ENCODE data around the gene LDLR.

Gene LDLR

GRCh38 chr19:11131471-11131870 is 42.2 kb downstream of the LDLR start:
- Histone ChIP-seq H3K23ac (ENCODE audit: low read length) (no peak overlapping the region), H3K27ac (ENCODE audit: low read depth, low read length) (no peak overlapping the region), H2BK12ac (ENCODE audit: low read length) (no peak overlapping the region), H3K4me2 (ENCODE audit: low read length) (no peak overlapping the region), H3K79me1 (ENCODE audit: low read length) (no peaks in the 10 kb centered on the region), H2BK5ac (ENCODE audit: low read depth, low read length, poor library complexity) (no peak overlapping the region), H3K4me3 (ENCODE audit: low read depth, low read length) (no peak overlapping the region), H3K4me1 (ENCODE audit: control insufficient read depth in 1 of 2, insufficient read depth in 2 of 2, low read length in 2 of 2) (no peaks in the 10 kb centered on the region), H3K9me3 (ENCODE audit: insufficient read depth, low read depth, low read length) (peaks cover 4% of the 10 kb centered on the region), H4K12ac (ENCODE audit: low read depth, low read length) (no peak overlapping the region), H3K9ac (ENCODE audit: low read length) (no peak overlapping the region), H4K91ac (ENCODE audit: low read depth, low read length) (no peak overlapping the region), H4K8ac (ENCODE audit: low read depth, low read length) (no peak overlapping the region), H3K14ac (ENCODE audit: low read length) (no peak overlapping the region), H2AFZ (ENCODE audit: insufficient read depth, low read length, poor library complexity) (no peak overlapping the region), H2AK5ac (ENCODE audit: low read length) (no peak overlapping the region), H3K27me3 (ENCODE audit: insufficient read depth, low read length) (no peaks in the 10 kb centered on the region), H2BK120ac (ENCODE audit: insufficient read depth, low read length, poor library complexity) (no peak overlapping the region), H3K79me2 (ENCODE audit: control insufficient read depth, insufficient read depth, low read length, poor library complexity) (no peaks in the 10 kb centered on the region), H3K4ac (ENCODE audit: low read depth, low read length) (no peak overlapping the region), H3K36me3 (ENCODE audit: control insufficient read depth in 1 of 2, insufficient read depth in 2 of 2, low read length in 2 of 2) (peaks cover 64 to 66% of the 10 kb centered on the region in 2 experiments), H3K18ac (ENCODE audit: low read length) (no peak overlapping the region)
- DNase-seq, result no peak
- no CpG with 5 or more reads among the region's 7 CpGs for WGBS (ENCODE audit: extremely low coverage, insufficient coverage, insufficient read length)

- Histone ChIP-seq H2AFZ (ENCODE audit: insufficient read depth, low read length, poor library complexity) (no peak overlapping the region), H3K23ac (ENCODE audit: low read length) (no peak overlapping the region), H3K4me3 (ENCODE audit: low read depth, low read length) (no peak overlapping the region), H2BK12ac (ENCODE audit: low read length) (no peak overlapping the region), H4K12ac (ENCODE audit: low read depth, low read length) (no peak overlapping the region), H2AK5ac (ENCODE audit: low read length) (no peak overlapping the region), H3K14ac (ENCODE audit: low read length) (no peak overlapping the region), H2BK120ac (ENCODE audit: insufficient read depth, low read length, poor library complexity) (no peak overlapping the region), H3K27me3 (ENCODE audit: insufficient read depth, low read length) (no peaks in the 10 kb centered on the region), H3K9me3 (ENCODE audit: insufficient read depth, low read depth, low read length) (peaks cover 2% of the 10 kb centered on the region), H3K4ac (ENCODE audit: low read depth, low read length) (no peak overlapping the region), H2BK5ac (ENCODE audit: low read depth, low read length, poor library complexity) (no peak overlapping the region), H3K79me2 (ENCODE audit: control insufficient read depth, insufficient read depth, low read length, poor library complexity) (no peaks in the 10 kb centered on the region), H3K36me3 (ENCODE audit: control insufficient read depth in 1 of 2, insufficient read depth in 2 of 2, low read length in 2 of 2) (peaks cover 16 to 17% of the 10 kb centered on the region in 2 experiments), H4K8ac (ENCODE audit: low read depth, low read length) (no peak overlapping the region), H3K79me1 (ENCODE audit: low read length) (peaks cover 13% of the 10 kb centered on the region), H3K27ac (ENCODE audit: low read depth, low read length) (no peak overlapping the region), H3K4me2 (ENCODE audit: low read length) (no peak overlapping the region), H3K9ac (ENCODE audit: low read length) (no peak overlapping the region), H4K91ac (ENCODE audit: low read depth, low read length) (no peak overlapping the region), H3K4me1 (ENCODE audit: control insufficient read depth in 1 of 2, insufficient read depth in 2 of 2, low read length in 2 of 2) (peaks cover 16 to 20% of the 10 kb centered on the region in 2 experiments), H3K18ac (ENCODE audit: low read length) (no peak overlapping the region)
- DNase-seq, result no peak
- WGBS (ENCODE audit: extremely low coverage, insufficient coverage, insufficient read length), result no CpG with 5 or more reads among the region's 14 CpGs
Observed at GRCh38 chr19:11136400-11137101, 47.3 kb downstream of the LDLR start.

GRCh38 chr19:11137542-11138384 is 48.5 kb downstream of the LDLR start:
- Histone ChIP-seq H3K27ac (ENCODE audit: low read depth, low read length) (peak overlapping the region; percentile 38), H3K4me1 (ENCODE audit: control insufficient read depth in 1 of 2, insufficient read depth in 2 of 2, low read length in 2 of 2) (peaks cover 26 to 31% of the 10 kb centered on the region in 2 experiments), H2BK5ac (ENCODE audit: low read depth, low read length, poor library complexity) (no peak overlapping the region), H3K9me3 (ENCODE audit: insufficient read depth, low read depth, low read length) (no peaks in the 10 kb centered on the region), H2AFZ (ENCODE audit: insufficient read depth, low read length, poor library complexity) (peak overlapping the region; percentile 53), H2BK12ac (ENCODE audit: low read length) (no peak overlapping the region), H3K36me3 (ENCODE audit: control insufficient read depth in 1 of 2, insufficient read depth in 2 of 2, low read length in 2 of 2) (peaks cover 5 to 7% of the 10 kb centered on the region in 2 experiments), H3K18ac (ENCODE audit: low read length) (peak overlapping the region; percentile 23), H3K79me2 (ENCODE audit: control insufficient read depth, insufficient read depth, low read length, poor library complexity) (no peaks in the 10 kb centered on the region), H3K4me2 (ENCODE audit: low read length) (peak overlapping the region; percentile 52), H3K27me3 (ENCODE audit: insufficient read depth, low read length) (no peaks in the 10 kb centered on the region), H3K23ac (ENCODE audit: low read length) (no peak overlapping the region), H3K9ac (ENCODE audit: low read length) (no peak overlapping the region), H3K79me1 (ENCODE audit: low read length) (peaks cover 21% of the 10 kb centered on the region), H4K8ac (ENCODE audit: low read depth, low read length) (peak overlapping the region; percentile 77), H2AK5ac (ENCODE audit: low read length) (no peak overlapping the region), H3K14ac (ENCODE audit: low read length) (peak overlapping the region; percentile 45), H3K4me3 (ENCODE audit: low read depth, low read length) (peak overlapping the region; percentile 10), H4K91ac (ENCODE audit: low read depth, low read length) (peak overlapping the region; percentile 52), H3K4ac (ENCODE audit: low read depth, low read length) (no peak overlapping the region), H2BK120ac (ENCODE audit: insufficient read depth, low read length, poor library complexity) (peak overlapping the region; percentile 47), H4K12ac (ENCODE audit: low read depth, low read length) (peak overlapping the region; percentile 70)
- DNase-seq, result peak; percentile 91 to 96
- WGBS (ENCODE audit: extremely low coverage, insufficient coverage, insufficient read length), result no CpG with 5 or more reads among the region's 28 CpGs

- no peaks in the 10 kb centered on the region for H3K27me3 ChIP-seq (ENCODE audit: insufficient read depth, low read length)
- H3K9ac ChIP-seq (ENCODE audit: low read length), result no peak overlapping the region
- no peak overlapping the region for H3K4me3 ChIP-seq (ENCODE audit: low read depth, low read length)
- H4K8ac ChIP-seq (ENCODE audit: low read depth, low read length), result peak overlapping the region; percentile 70
- peaks cover 2% of the 10 kb centered on the region for H3K79me2 ChIP-seq (ENCODE audit: control insufficient read depth, insufficient read depth, low read length, poor library complexity)
- H3K27ac ChIP-seq (ENCODE audit: low read depth, low read length), result peak overlapping the region; percentile 38
- peak; percentile 74 to 79 for DNase-seq
- H3K18ac ChIP-seq (ENCODE audit: low read length), result peak overlapping the region; percentile 80
- peak overlapping the region; percentile 50 for H2BK5ac ChIP-seq (ENCODE audit: low read depth, low read length, poor library complexity)
- no peak overlapping the region for H3K23ac ChIP-seq (ENCODE audit: low read length)
- no peaks in the 10 kb centered on the region for H3K9me3 ChIP-seq (ENCODE audit: insufficient read depth, low read depth, low read length)
- peak overlapping the region; percentile 39 for H3K4ac ChIP-seq (ENCODE audit: low read depth, low read length)
- H4K12ac ChIP-seq (ENCODE audit: low read depth, low read length), result peak overlapping the region; percentile 19
- H2BK120ac ChIP-seq (ENCODE audit: insufficient read depth, low read length, poor library complexity), result peak overlapping the region; percentile 81
- peak overlapping the region; percentile 49 for H3K4me2 ChIP-seq (ENCODE audit: low read length)
- peak overlapping the region; percentile 30 for H2AFZ ChIP-seq (ENCODE audit: insufficient read depth, low read length, poor library complexity)
- peaks cover 35 to 37% of the 10 kb centered on the region in 2 experiments for H3K4me1 ChIP-seq (ENCODE audit: control insufficient read depth in 1 of 2, insufficient read depth in 2 of 2, low read length in 2 of 2)
- no CpG with 5 or more reads among the region's 13 CpGs for WGBS (ENCODE audit: extremely low coverage, insufficient coverage, insufficient read length)
- peak overlapping the region; percentile 93 for H2BK12ac ChIP-seq (ENCODE audit: low read length)
- peaks cover 26% of the 10 kb centered on the region for H3K79me1 ChIP-seq (ENCODE audit: low read length)
- H3K14ac ChIP-seq (ENCODE audit: low read length), result peak overlapping the region; percentile 50
- H3K36me3 ChIP-seq (ENCODE audit: control insufficient read depth in 1 of 2, insufficient read depth in 2 of 2, low read length in 2 of 2), result no peaks in the 10 kb centered on the region
- peak overlapping the region; percentile 77 for H4K91ac ChIP-seq (ENCODE audit: low read depth, low read length)
- peak overlapping the region; percentile 51 for H2AK5ac ChIP-seq (ENCODE audit: low read length)
Observed at GRCh38 chr19:11138601-11139300, 49.5 kb downstream of the LDLR start.

Measured in trophoblast cell (in vitro differentiated cells and primary cell).